SH-SY5Y (cell line): ENCODE measurements around the gene SLC37A1.

Experiments
- GATA2 ChIP-seq: IDR thresholded peaks from 2 replicates; pipeline ENCODE4 v1.6.1; 2011; ENCODE audit warnings: mild to moderate bottlenecking, low read depth, low read length
- GATA3 ChIP-seq: IDR thresholded peaks from 2 replicates; pipeline ENCODE4 v1.6.1; 2011; ENCODE audit warnings: low read depth, mild to moderate bottlenecking, low read length, moderate library complexity

DNA sequence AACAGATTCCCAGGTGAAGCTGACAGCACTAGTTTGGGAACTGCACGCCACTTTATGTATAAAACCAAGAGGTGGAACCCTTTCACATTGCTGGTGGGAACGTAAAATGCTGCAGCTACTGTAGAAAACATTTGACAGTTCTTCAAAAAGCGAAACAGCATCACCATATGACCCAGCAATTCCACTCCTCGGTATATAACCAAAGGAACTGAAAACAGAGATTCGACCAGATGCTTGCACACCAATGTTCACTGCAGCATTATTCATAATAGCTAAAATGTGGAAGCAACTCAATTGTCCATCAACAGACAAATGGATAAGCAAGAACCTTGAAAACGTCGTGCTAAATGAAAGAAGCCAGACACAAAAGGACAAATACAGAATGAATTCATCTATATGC lies 35.1 kb upstream of the SLC37A1 start:
- TF ChIP-seq GATA2 (no peak), GATA3 (no peak)
